K562 (cell line): ENCODE measurements around the gene SGMS1. TPM values are rescaled to one million over a fixed set of nuclear protein-coding genes. Genes with fewer than 3 reads are reported as not detected.

Experiments
- AFF4 ChIP-seq: sonication (generic); formaldehyde crosslinking; IDR thresholded peaks from 2 replicates; pipeline ENCODE4 v1.8.0; 2023; ENCODE audit warnings: mild to moderate bottlenecking, missing genetic modification reagents
- KLF16 ChIP-seq: IDR thresholded peaks from 2 replicates; pipeline ENCODE4 v1.6.1; 2016; ENCODE audit warnings: antibody characterized with exemption
- RAD21 ChIP-seq, 2 experiments: fragments of 250-450 bp in 1 of 2; fragments of 450-650 bp in 1 of 2; sonication (Bioruptor Pico) in 1 of 2; formaldehyde crosslinking in 1 of 2; IDR thresholded peaks in 1 of 2; conservative IDR thresholded peaks in 1 of 2; 2 replicates each; pipeline versions ENCODE4 v1.4.0 to v1.8.0; 2020 to 2022; ENCODE audit warnings: mild to moderate bottlenecking in 2 of 2, moderate library complexity in 1 of 2
- ZBTB11 ChIP-seq, 3 experiments: fragments of 200-800 bp in 1 of 3; fragments of 250-450 bp in 1 of 3; fragments of 450-650 bp in 1 of 3; sonication (Bioruptor Pico) in 1 of 3; sonication (Bioruptor generic) in 1 of 3; formaldehyde crosslinking in 1 of 3; IDR thresholded peaks; 2 replicates each; pipeline versions ENCODE4 v1.6.1 to v1.8.0; 2016 to 2022; ENCODE audit warnings: mild to moderate bottlenecking in 2 of 3, missing genetic modification characterization in 2 of 3, missing compliant biosample characterization in 1 of 3, moderate library complexity in 1 of 3
- ZNF140 ChIP-seq: fragments of 250-450 bp; sonication (Bioruptor Pico); IDR thresholded peaks from 2 replicates; pipeline ENCODE4 v1.8.0; 2021; ENCODE audit warnings: moderate library complexity, mild to moderate bottlenecking, inconsistent platforms
- polyA plus RNA-seq, 8 experiments: library from polyadenylated mRNA; depleted of rRNA in 4 of 8; stranded (reverse) in 5 of 8; unstranded in 3 of 8; fragments of >200 nt; fragmentation: Nextera tagmentation in 2 of 8; fragmentation: Illumina TruSeq in 1 of 8; extraction: Ambion mirVana in 2 of 8; extraction: Trizol in 1 of 8; gene quantifications; 2 replicates each; pipeline versions ENCODE4 v1.2.1 to v1.2.3, GENCODE V29; 2011 to 2014; ENCODE audit warnings: inconsistent platforms in 1 of 8, missing spikeins in 1 of 8
- total RNA-seq, 7 experiments: library from RNA; depleted of rRNA in 6 of 7; stranded (reverse); fragments of >200 nt in 6 of 7; fragmentation: Illumina TruSeq in 2 of 7; extraction: Trizol in 2 of 7; gene quantifications; 2 replicates each; pipeline versions ENCODE4 v1.2.1 to v1.2.3, GENCODE V29; 2011 to 2021; ENCODE audit warnings: low replicate concordance in 1 of 7
- TF ChIP-seq, protein P1 (sequence below), 3 experiments: IDR thresholded peaks in 2 of 3; conservative IDR thresholded peaks in 1 of 3; 2 replicates each; pipeline ENCODE4 v1.5.1; 2011 to 2012; ENCODE audit warnings: low read length in 3 of 3, mild to moderate bottlenecking in 3 of 3, control low read depth in 2 of 3, improper control_type of control experiment in 1 of 3, inconsistent platforms in 1 of 3, low read depth in 1 of 3, mixed read lengths in 1 of 3, moderate library complexity in 1 of 3; ENCODE audit not compliant: insufficient read depth in 2 of 3

SGMS1 gene
- total and polyA plus RNA-seq, 9 of the 15 experiments (the other 6 are each of a cell fraction or from before 2014, with no cell fraction given), result 22.6 to 232 (median 82.2) TPM

DNA sequence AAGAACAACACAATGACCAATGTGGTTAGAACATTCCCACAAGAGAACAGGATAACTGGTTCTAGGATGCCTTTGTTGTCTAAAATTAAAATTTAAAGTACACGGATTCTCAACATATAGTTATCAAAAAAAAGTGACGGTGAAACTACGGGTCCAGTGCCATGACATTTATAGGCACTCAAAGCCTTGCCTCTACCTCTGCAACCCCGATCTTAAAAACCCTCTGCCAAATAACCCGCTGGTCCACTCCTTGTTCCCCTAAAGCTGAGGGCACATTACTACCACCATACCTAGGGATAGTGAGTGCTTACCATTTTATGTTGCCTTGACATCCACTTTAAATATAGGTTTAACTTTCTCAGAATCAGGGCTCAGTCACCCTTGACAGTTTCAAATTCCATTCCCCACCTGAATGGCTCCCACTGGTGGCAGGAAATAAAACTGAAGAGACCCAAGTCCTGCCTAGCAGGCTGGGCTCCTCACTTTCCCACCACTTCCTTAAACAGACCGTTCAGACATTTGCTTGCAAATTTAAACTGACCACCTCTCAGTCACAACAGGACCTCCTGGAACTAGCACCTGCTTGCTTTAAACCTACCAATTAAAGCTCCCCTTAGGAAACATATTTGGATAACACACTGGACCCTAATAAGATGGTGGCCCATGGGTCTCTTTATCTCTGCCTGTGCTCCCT is 202.6 kb downstream of the SGMS1 start (continued):
- TF ChIP-seq RAD21 (CRISPR knock-in tag; conservative IDR thresholded peaks at IDR 0.05 in 1 of 2, IDR thresholded peaks at IDR 0.05 in 1 of 2), result peak; percentile 67 to 83
- TF ChIP-seq KLF16, result peak; percentile 38; the same call in 1 of the 2 replicates
- TF ChIP-seq ZBTB11 (CRISPR knock-in tag; IDR thresholded peaks at IDR 0.05), result no peak
- TF ChIP-seq AFF4, result peak; percentile 60; the same call in 1 of the 2 replicates
- no peak for TF ChIP-seq ZNF140 (CRISPR knock-in tag)
- TF ChIP-seq, protein P1, sequence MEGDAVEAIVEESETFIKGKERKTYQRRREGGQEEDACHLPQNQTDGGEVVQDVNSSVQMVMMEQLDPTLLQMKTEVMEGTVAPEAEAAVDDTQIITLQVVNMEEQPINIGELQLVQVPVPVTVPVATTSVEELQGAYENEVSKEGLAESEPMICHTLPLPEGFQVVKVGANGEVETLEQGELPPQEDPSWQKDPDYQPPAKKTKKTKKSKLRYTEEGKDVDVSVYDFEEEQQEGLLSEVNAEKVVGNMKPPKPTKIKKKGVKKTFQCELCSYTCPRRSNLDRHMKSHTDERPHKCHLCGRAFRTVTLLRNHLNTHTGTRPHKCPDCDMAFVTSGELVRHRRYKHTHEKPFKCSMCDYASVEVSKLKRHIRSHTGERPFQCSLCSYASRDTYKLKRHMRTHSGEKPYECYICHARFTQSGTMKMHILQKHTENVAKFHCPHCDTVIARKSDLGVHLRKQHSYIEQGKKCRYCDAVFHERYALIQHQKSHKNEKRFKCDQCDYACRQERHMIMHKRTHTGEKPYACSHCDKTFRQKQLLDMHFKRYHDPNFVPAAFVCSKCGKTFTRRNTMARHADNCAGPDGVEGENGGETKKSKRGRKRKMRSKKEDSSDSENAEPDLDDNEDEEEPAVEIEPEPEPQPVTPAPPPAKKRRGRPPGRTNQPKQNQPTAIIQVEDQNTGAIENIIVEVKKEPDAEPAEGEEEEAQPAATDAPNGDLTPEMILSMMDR (IDR thresholded peaks at IDR 0.05 in 2 of 3, conservative IDR thresholded peaks at IDR 0.05 in 1 of 3; ENCODE audit: insufficient read depth in 2 of 3, low read depth in 1 of 3, low read length in 3 of 3), result peak; percentile 66 to 91 (median 90)
